Heart left ventricle (tissue), 13 donors: ENCODE data around the gene CLEC16A.

ENCODE experiments used
- POLR2A ChIP-seq, 2 donors: fragments of 450-650 bp; IDR thresholded peaks; one replicate each; pipeline ENCODE4 v1.6.1; 2017; ENCODE audit warnings: antibody characterized with exemption in 2 of 2, mild to moderate bottlenecking in 2 of 2, moderate library complexity in 2 of 2
- TF ChIP-seq, protein P1 (sequence below), 12 donors: fragments of 200-600 bp; sonication (generic) in 4 of 12; IDR thresholded peaks; one replicate each; pipeline versions ENCODE4 v1.5.0 to v1.8.0; 2018 to 2022; ENCODE audit warnings: antibody characterized with exemption in 12 of 12, mild to moderate bottlenecking in 5 of 12
- donor health status: ischemic (EF 13 %, LVEDD 7.1; RV severe dilation, severe dysfunction).
- donor health status: DM: no; HTN: yes; CAD: no.
- donor health status: DM: no; HTN: no; CAD: no.
- donor health status: ischemic (EF 25% LVEDD 6.9; RV normal size, moderate dysfunction).
- donor health status: ischemic (EF 25% LVEDD 5.7; RV mildly dilated, moderate dysfunction).
- donor health status: ischemic (EF 35%, LVEDD 5.7; RV mildly dilated, moderate dysfunction).
- donor health status: nonischemic (EF 11% LVEDD 7.7; RV severe dilation, severe dysfunction).
- donor health status: DM: yes; HTN: yes; CAD: no.
- donor health status: PGD.
- donor health status: ischemic (EF 29% LVEDD 5.4; RV normal size, mild dysfunction).
- donor health status: nonischemic (EF 23%, LVEDD 6.1; RV moderate dilation, normal function).

DNA sequence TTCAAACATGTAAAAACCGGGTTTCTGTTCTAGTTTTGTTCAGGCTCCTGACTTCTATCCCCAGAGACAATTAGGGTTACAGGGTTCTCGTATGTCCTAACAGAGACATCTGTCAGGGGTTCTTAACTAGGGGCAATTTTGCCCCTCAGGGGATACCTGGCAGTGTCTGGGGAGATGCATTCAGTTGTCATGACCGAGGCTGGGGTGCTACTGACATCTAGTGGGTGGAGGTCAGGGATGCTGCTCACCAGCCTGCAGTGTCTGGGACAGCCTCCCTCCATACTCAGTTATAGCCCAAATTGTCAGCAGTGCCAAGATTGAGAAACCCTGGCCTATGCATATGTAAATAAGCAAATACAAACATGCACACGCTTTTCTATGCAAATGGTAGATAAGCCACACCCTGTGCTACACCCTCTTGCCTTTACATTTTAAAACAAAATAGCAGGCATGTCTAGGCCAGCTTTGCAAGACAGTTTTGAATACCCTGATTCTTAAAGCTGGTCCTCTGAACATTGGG lies 37.4 kb downstream of the CLEC16A start:
- TF ChIP-seq POLR2A (IDR thresholded peaks at IDR 0.05), result no peak
- TF ChIP-seq, protein P1, sequence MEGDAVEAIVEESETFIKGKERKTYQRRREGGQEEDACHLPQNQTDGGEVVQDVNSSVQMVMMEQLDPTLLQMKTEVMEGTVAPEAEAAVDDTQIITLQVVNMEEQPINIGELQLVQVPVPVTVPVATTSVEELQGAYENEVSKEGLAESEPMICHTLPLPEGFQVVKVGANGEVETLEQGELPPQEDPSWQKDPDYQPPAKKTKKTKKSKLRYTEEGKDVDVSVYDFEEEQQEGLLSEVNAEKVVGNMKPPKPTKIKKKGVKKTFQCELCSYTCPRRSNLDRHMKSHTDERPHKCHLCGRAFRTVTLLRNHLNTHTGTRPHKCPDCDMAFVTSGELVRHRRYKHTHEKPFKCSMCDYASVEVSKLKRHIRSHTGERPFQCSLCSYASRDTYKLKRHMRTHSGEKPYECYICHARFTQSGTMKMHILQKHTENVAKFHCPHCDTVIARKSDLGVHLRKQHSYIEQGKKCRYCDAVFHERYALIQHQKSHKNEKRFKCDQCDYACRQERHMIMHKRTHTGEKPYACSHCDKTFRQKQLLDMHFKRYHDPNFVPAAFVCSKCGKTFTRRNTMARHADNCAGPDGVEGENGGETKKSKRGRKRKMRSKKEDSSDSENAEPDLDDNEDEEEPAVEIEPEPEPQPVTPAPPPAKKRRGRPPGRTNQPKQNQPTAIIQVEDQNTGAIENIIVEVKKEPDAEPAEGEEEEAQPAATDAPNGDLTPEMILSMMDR (IDR thresholded peaks at IDR 0.05), result peak in 4 of 12 donors; percentile 15 to 26 (median 20)
